IMR-90 (cell line): Measurements from ENCODE around the gene ALB. TPM values are rescaled to one million over a fixed set of nuclear protein-coding genes. Genes with fewer than 3 reads are reported as not detected.

Experiments used
- ATAC-seq: fragments of 200-7000 bp; cut with Tn5 transposase; 2 replicates; pipeline ENCODE4 v1.9.1; 2020; ENCODE audit warnings: low read depth, mild to moderate bottlenecking, moderate library complexity
- BruUV-seq: library from RNA; stranded (reverse); fragments of 400-500 nt; replicated peaks from 2 replicates; lab custom pipeline; 2021; lab: Mats Ljungman, UMichigan
- CTCF ChIA-PET: fragments of 300-600 bp; formaldehyde crosslinking; extraction: SDS; loops from one replicate; lab custom pipeline; 2021; ENCODE audit warnings: antibody characterized with exemption; lab: Yijun Ruan, JAX
- POLR2A ChIA-PET: fragments of 300-600 bp; sonication (Branson Sonifier 250); formaldehyde crosslinking; loops from one replicate; lab custom pipeline; 2022; ENCODE audit warnings: antibody characterized with exemption; ENCODE audit not compliant: unreplicated experiment; lab: Charles Lee
- DNase-seq: peaks from one replicate; pipeline ENCODE4 v3.0.0; 2013
- H2AFZ ChIP-seq: replicated peaks from 2 replicates; pipeline ENCODE3; 2013; ENCODE audit warnings: low read length, mild to moderate bottlenecking; ENCODE audit not compliant: poor library complexity
- H2AK5ac ChIP-seq: 2 replicates; pipeline ENCODE4 v1.6.1; 2013; ENCODE audit warnings: low read depth, low read length, inconsistent platforms
- H2AK9ac ChIP-seq: replicated peaks from 2 replicates; pipeline ENCODE3; 2013; ENCODE audit warnings: mild to moderate bottlenecking, low read depth, low read length, moderate library complexity; ENCODE audit not compliant: poor library complexity
- H2BK120ac ChIP-seq: 2 replicates; pipeline ENCODE4 v1.6.1; 2013; ENCODE audit warnings: low read depth, low read length, inconsistent platforms
- H2BK15ac ChIP-seq: 3 replicates; pipeline ENCODE4 v1.6.1; 2013; ENCODE audit warnings: low read depth, low read length, inconsistent platforms
- H2BK20ac ChIP-seq: 2 replicates; pipeline ENCODE4 v1.6.1; 2013; ENCODE audit warnings: low read depth, mild to moderate bottlenecking, inconsistent platforms, low read length, moderate library complexity
- H2BK5ac ChIP-seq: 2 replicates; pipeline ENCODE4 v1.6.1; 2013; ENCODE audit warnings: mild to moderate bottlenecking, low read depth, low read length, inconsistent platforms; ENCODE audit not compliant: poor library complexity, severe bottlenecking
- H3K14ac ChIP-seq: replicated peaks from 2 replicates; pipeline ENCODE4 v1.6.1; 2013; ENCODE audit warnings: low read depth, low read length, inconsistent platforms
- H3K18ac ChIP-seq: 2 replicates; pipeline ENCODE4 v1.6.1; 2013; ENCODE audit warnings: low read depth, low read length, control low read depth
- H3K23ac ChIP-seq: 2 replicates; pipeline ENCODE4 v1.6.1; 2013; ENCODE audit warnings: low read depth, low read length, inconsistent platforms
- H3K27ac ChIP-seq: 2 replicates; pipeline ENCODE4 v1.5.1; 2013; ENCODE audit warnings: mild to moderate bottlenecking, control low read depth, low read length; ENCODE audit not compliant: insufficient read depth
- H3K27me3 ChIP-seq: 2 replicates; pipeline ENCODE4 v1.6.1; 2013; ENCODE audit warnings: low read length; ENCODE audit not compliant: control insufficient read depth, insufficient read depth
- H3K36me3 ChIP-seq: 2 replicates; pipeline ENCODE4 v1.6.1; 2013; ENCODE audit warnings: low read length, mixed read lengths; ENCODE audit not compliant: control insufficient read depth, insufficient read depth
- H3K4ac ChIP-seq: 2 replicates; pipeline ENCODE4 v1.6.1; 2013; ENCODE audit warnings: low read depth, low read length, inconsistent platforms
- H3K4me1 ChIP-seq: 2 replicates; pipeline ENCODE4 v1.6.1; 2013; ENCODE audit warnings: low read length, mixed read lengths; ENCODE audit not compliant: control insufficient read depth, insufficient read depth
- H3K4me2 ChIP-seq: 2 replicates; pipeline ENCODE4 v1.6.1; 2013; ENCODE audit warnings: low read depth, mild to moderate bottlenecking, control low read depth, low read length, moderate library complexity
- H3K4me3 ChIP-seq: 2 replicates; pipeline ENCODE4 v1.5.1; 2013; ENCODE audit warnings: low read depth, mild to moderate bottlenecking, control low read depth, low read length, moderate library complexity; ENCODE audit not compliant: insufficient read depth
- H3K56ac ChIP-seq: 2 replicates; pipeline ENCODE4 v1.6.1; 2013; ENCODE audit warnings: low read length, inconsistent platforms; ENCODE audit not compliant: insufficient read depth; ENCODE audit errors: extremely low read depth
- H3K79me1 ChIP-seq, 2 experiments: 2 replicates each; pipeline ENCODE4 v1.6.1; 2013; ENCODE audit warnings: low read length in 2 of 2, inconsistent platforms in 1 of 2, low read depth in 1 of 2
- H3K9ac ChIP-seq: 2 replicates; pipeline ENCODE4 v1.6.1; 2013; ENCODE audit warnings: low read depth, low read length, control low read depth
- H3K9me1 ChIP-seq: 2 replicates; pipeline ENCODE4 v1.6.1; 2013; ENCODE audit warnings: low read length, inconsistent platforms; ENCODE audit not compliant: insufficient read depth
- H3K9me3 ChIP-seq: 2 replicates; pipeline ENCODE4 v1.6.1; 2013; ENCODE audit warnings: low read length; ENCODE audit not compliant: control insufficient read depth, insufficient read depth
- H4K20me1 ChIP-seq: 2 replicates; pipeline ENCODE4 v1.6.1; 2013; ENCODE audit warnings: low read length, inconsistent platforms; ENCODE audit not compliant: insufficient read depth
- H4K5ac ChIP-seq: 2 replicates; pipeline ENCODE4 v1.6.1; 2013; ENCODE audit warnings: mild to moderate bottlenecking, low read depth, low read length, control low read depth
- H4K8ac ChIP-seq, 2 experiments: 2 replicates each; pipeline ENCODE4 v1.6.1; 2013; ENCODE audit warnings: low read depth in 2 of 2, low read length in 2 of 2, control low read depth in 1 of 2, inconsistent platforms in 1 of 2
- H4K91ac ChIP-seq: 2 replicates; pipeline ENCODE4 v1.6.1; 2013; ENCODE audit warnings: low read depth, low read length, inconsistent platforms; ENCODE audit not compliant: insufficient read depth
- BHLHE40 ChIP-seq: fragments of 150-350 bp; IDR thresholded peaks from 2 replicates; pipeline ENCODE4 v1.6.1; 2016; ENCODE audit warnings: mild to moderate bottlenecking, low read depth, low read length
- CHD1 ChIP-seq: IDR thresholded peaks from 2 replicates; pipeline ENCODE4 v1.6.1; 2012; ENCODE audit warnings: low read depth, low read length, improper control_type of control experiment
- SMC3 ChIP-seq: fragments of 150-350 bp; IDR thresholded peaks from 2 replicates; pipeline ENCODE4 v1.6.1; 2016; ENCODE audit warnings: low read depth, mild to moderate bottlenecking, antibody characterized with exemption, low read length, moderate library complexity
- WGBS, 2 experiments: methylation state at CpG; one replicate each; pipeline versions ENCODE4 v1.1.5 to v1.1.7; 2013; ENCODE audit warnings: missing lambda C conversion rate in 2 of 2; ENCODE audit not compliant: insufficient read length in 1 of 2; ENCODE audit errors: extremely low coverage in 2 of 2; 5-methylcytosine and 5-hydroxymethylcytosine counted together
- dilution Hi-C: fragments of 300-500 bp; cut with HindIII; formaldehyde crosslinking; loops from one replicate; pipeline ENCODE4 v1.14.3; 2018; ENCODE audit warnings: low sequenced_read_pairs; ENCODE audit not compliant: unreplicated experiment
- in situ Hi-C: fragments of 300-500 bp; cut with MboI; formaldehyde crosslinking; loops from 3 replicates; pipeline ENCODE4 v1.14.3; 2019; ENCODE audit warnings: low sequenced_read_pairs, inconsistent platforms, mixed read lengths
- intact Hi-C: fragments of 100-400 bp; cut with micrococcal nuclease; formaldehyde crosslinking; loops from 2 replicates; pipeline ENCODE4 v1.10.0; 2022
- polyA plus RNA-seq, 3 experiments: library from polyadenylated mRNA; depleted of rRNA; stranded (reverse); fragments of >200 nt; gene quantifications; 2 replicates each; pipeline ENCODE4 v1.2.3, GENCODE V29; 2012; ENCODE audit warnings: low replicate concordance in 1 of 3
- total RNA-seq: library from RNA; depleted of rRNA; stranded (reverse); fragments of >200 nt; gene quantifications from 2 replicates; pipeline ENCODE4 v1.2.3, GENCODE V29; 2012
- TF ChIP-seq, protein P1 (sequence below): fragments of 150-350 bp; IDR thresholded peaks from 2 replicates; pipeline ENCODE4 v1.6.1; 2017; ENCODE audit warnings: mild to moderate bottlenecking, antibody characterized with exemption, low read length, low read depth

ALB gene
- total and polyA plus RNA-seq, 2 of the 4 experiments (the other 2 are of a cell fraction) = not detected

GRCh38 chr4:73410916-73411730 is 7.0 kb downstream of the ALB start:
- dilution Hi-C loops = no loop called here
- no CpG with 5 or more reads among the region's 3 CpGs for WGBS, 2 experiments
- no peak overlapping the region for H3K18ac ChIP-seq
- DNase-seq = no peak
- no peak overlapping the region for H2BK5ac ChIP-seq
- no peak overlapping the region for H3K9ac ChIP-seq
- H2AFZ ChIP-seq = no peak overlapping the region
- no peak overlapping the region for H3K56ac ChIP-seq
- no peak overlapping the region for H2BK20ac ChIP-seq
- H3K4ac ChIP-seq = no peak overlapping the region
- no peaks in the 10 kb centered on the region for H3K9me1 ChIP-seq
- H3K36me3 ChIP-seq = no peaks in the 10 kb centered on the region
- no TSS peak for BruUV-seq
- H3K4me1 ChIP-seq = no peaks in the 10 kb centered on the region
- H4K5ac ChIP-seq = no peak overlapping the region
- peaks cover 4% of the 10 kb centered on the region; the same call in 1 of the 2 replicates for H3K27me3 ChIP-seq
- no peak overlapping the region for H3K23ac ChIP-seq
- no peak overlapping the region for H4K91ac ChIP-seq
- H3K4me3 ChIP-seq = no peak overlapping the region
- H3K79me1 ChIP-seq = no peaks in the 10 kb centered on the region
- no peak for ATAC-seq
- H3K9me3 ChIP-seq = no peaks in the 10 kb centered on the region
- intact Hi-C loops = no loop called here
- H3K4me2 ChIP-seq = no peak overlapping the region
- no peak overlapping the region for H2BK120ac ChIP-seq
- H2AK9ac ChIP-seq = no peak overlapping the region
- no peak overlapping the region for H2BK15ac ChIP-seq
- POLR2A ChIA-PET = no interaction called here
- CTCF ChIA-PET = no interaction called here
- in situ Hi-C loops = no loop called here
- H4K8ac ChIP-seq = no peak overlapping the region
- H3K27ac ChIP-seq = no peak overlapping the region
- H4K20me1 ChIP-seq = no peaks in the 10 kb centered on the region
- no peak for TF ChIP-seq SMC3
- no peak for TF ChIP-seq BHLHE40
- TF ChIP-seq, protein P1, sequence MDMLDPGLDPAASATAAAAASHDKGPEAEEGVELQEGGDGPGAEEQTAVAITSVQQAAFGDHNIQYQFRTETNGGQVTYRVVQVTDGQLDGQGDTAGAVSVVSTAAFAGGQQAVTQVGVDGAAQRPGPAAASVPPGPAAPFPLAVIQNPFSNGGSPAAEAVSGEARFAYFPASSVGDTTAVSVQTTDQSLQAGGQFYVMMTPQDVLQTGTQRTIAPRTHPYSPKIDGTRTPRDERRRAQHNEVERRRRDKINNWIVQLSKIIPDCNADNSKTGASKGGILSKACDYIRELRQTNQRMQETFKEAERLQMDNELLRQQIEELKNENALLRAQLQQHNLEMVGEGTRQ = no peak
- no peak for TF ChIP-seq CHD1
- no peak overlapping the region for H3K14ac ChIP-seq
- H2AK5ac ChIP-seq = no peak overlapping the region
